ENCODE results near the gene COPS3. TPM values are rescaled to one million over a fixed set of nuclear protein-coding genes. Genes with fewer than 3 reads are reported as not detected.

Gene COPS3
- 119 TPM in 2 replicates for total RNA-seq (2014; rRNA removed; shearing (Covaris generic))

GRCh38 chr17:17280613-17281549 is at the start of gene COPS3:
COPS3 (minus strand) TSS chr17:17281246; CDS start chr17:17281186, 60 bp downstream.

DNA sequence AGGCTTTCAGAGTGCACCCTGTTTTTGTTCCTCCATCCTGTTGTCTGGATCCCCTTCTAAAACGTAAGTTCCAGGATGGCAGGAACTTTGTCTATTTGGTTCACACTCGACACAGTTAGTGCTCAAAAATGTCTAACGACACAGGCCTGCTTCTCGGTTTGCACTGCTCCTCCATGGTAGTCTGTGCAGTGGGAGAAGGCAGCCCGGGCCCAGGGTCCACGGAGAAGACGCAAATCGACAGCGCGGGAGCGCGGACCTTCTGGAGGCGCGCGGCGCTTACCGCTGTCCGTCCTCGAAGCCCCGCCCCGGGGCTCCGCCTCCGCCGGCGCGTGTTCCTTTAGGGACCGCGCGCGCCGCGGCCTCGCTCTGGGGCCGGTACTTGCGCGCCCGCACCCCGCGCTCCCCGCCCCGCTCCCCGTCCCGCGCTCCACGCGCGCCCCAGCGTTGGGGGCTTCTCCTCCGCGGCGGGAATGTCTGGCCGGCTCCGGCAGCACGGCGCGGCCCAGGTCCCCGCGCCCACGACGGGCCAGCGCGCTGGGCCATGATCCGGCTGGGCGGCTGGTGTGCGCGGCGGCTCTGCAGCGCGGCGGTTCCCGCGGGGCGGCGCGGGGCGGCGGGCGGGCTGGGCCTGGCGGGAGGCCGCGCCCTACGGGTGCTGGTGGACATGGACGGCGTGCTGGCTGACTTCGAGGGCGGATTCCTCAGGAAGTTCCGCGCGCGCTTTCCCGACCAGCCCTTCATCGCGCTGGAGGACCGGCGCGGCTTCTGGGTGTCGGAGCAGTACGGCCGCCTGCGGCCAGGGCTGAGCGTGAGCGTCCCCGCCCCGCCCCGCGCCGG is 22.2 kb upstream of the COPS3 start, which contains the start of gene NT5M:
TSS of gene NT5M (plus strand) at position 364 of the 837 bp plus-strand sequence. CDS start at position 542, 178 bp downstream.

DNA sequence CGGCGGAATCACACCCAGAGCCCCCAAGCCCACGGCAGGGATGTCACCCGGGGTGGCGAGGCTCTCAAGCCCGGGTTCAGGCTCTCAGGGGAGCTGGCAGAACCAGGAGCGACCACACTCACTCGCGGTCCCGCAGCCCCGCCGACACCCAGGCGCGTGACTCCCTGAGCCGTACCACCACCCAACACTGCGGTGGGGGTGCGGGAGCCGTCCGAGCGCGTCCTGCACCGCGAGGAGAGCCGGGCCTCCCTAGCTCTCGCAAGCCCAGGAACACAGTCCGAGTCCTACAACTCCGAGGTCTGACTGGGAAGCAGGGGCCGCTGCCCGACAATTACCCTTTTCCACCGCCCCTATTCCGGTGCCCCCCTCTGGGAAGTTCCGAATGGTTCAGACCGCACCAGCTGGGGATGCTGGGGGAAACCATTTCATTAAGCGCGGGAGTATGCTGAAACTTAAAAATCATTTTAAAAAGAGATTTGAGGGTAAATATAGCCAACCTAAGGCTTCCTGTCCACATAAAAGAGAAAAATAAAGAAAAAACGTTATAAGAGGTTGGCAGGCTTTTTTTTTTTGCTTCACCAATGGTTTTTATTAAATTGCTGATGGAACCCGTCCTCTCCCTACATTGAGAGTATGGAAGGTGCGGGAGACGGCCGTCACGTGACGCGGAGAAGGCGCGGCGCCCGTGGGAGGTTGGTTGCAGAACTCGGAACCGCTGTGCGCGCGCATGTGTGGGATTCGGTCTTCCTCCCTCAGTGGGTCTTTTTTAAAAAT is 43.8 kb downstream of the COPS3 start, which contains the start of gene FLCN:
TSS of gene FLCN (minus strand) at position 143 of the 774 bp plus-strand sequence. CDS start 9,031 bp downstream, outside the sequence.

GRCh38 chr17:17206124-17206912 is 74.7 kb downstream of the COPS3 start, which contains the start of gene PLD6:
PLD6 (minus strand) TSS chr17:17206333; CDS start chr17:17206286, 47 bp downstream.

Other genes with a start within 250 kb of the COPS3 start
- 296 and 321 TPM in 2 replicates for gene MPRIP, start 238.8 kb downstream of the COPS3 start, total RNA-seq (2014; rRNA removed; shearing (Covaris generic))
- 9.0 and 10.9 TPM in 2 replicates for gene PLD6, start 74.9 kb downstream of the COPS3 start, total RNA-seq (2014; rRNA removed; shearing (Covaris generic))
- 16.7 and 22.1 TPM in 2 replicates for gene FLCN, start 44.1 kb downstream of the COPS3 start, total RNA-seq (2014; rRNA removed; shearing (Covaris generic))
- gene NT5M, start 22.1 kb upstream of the COPS3 start, total RNA-seq (2014; rRNA removed; shearing (Covaris generic)), result 5.7 and 5.8 TPM in 2 replicates
- 11.6 and 12.8 TPM in 2 replicates for gene MED9, start 195.8 kb upstream of the COPS3 start, total RNA-seq (2014; rRNA removed; shearing (Covaris generic))
- 1.9 and 2.6 TPM in 2 replicates for gene RASD1, start 215.1 kb upstream of the COPS3 start, total RNA-seq (2014; rRNA removed; shearing (Covaris generic))

Measured in A375 (cell line).